HCT116 (cell line): ENCODE measurements around the gene VMAC. TPM values are rescaled to one million over a fixed set of nuclear protein-coding genes. Genes with fewer than 3 reads are reported as not detected.

ENCODE experiments used
- ATAC-seq: fragments of 200-7000 bp; cut with Tn5 transposase; 2 replicates; pipeline ENCODE4 v1.9.1; 2020; ENCODE audit warnings: mild to moderate bottlenecking, moderate library complexity
- BruUV-seq: library from RNA; stranded (reverse); fragments of 400-500 nt; replicated peaks from 2 replicates; lab custom pipeline; 2021; lab: Mats Ljungman, UMichigan
- CTCF ChIA-PET: fragments of 300-600 bp; sonication (Branson Sonifier 250); formaldehyde crosslinking; loops from one replicate; lab custom pipeline; 2021; ENCODE audit warnings: antibody characterized with exemption; lab: Charles Lee
- POLR2A ChIA-PET: fragments of 300-600, 350-600 bp; sonication (Branson Sonifier 250); formaldehyde crosslinking; loops from one replicate; lab custom pipeline; 2021; ENCODE audit warnings: antibody characterized with exemption; lab: Charles Lee
- RAD21 ChIA-PET, 2 experiments: fragments of 300-600 bp; sonication (Branson Sonifier 250); formaldehyde crosslinking; loops; one replicate each; lab custom pipeline; 2023; ENCODE audit warnings: low total read pairs in 2 of 2; ENCODE audit not compliant: uncharacterized antibody in 2 of 2, unreplicated experiment in 2 of 2, low non-redundant PET in 1 of 2; lab: Charles Lee
- DNase-seq: peaks from one replicate; pipeline ENCODE4 v3.0.0-alpha.2; 2010; ENCODE audit warnings: low read depth, low spot score
- H2AFZ ChIP-seq: fragments of 200-600 bp; shearing (Covaris generic), sonication (generic); 2 replicates; pipeline ENCODE4 v1.6.1; 2017; ENCODE audit warnings: low read depth, mixed run types, mixed read lengths, antibody characterized with exemption, low read length; ENCODE audit not compliant: poor library complexity, severe bottlenecking
- H3K27ac ChIP-seq: 2 replicates; pipeline ENCODE4 v1.5.1; 2012; ENCODE audit warnings: low read depth, low read length
- H3K27me3 ChIP-seq: fragments of 200-600 bp; sonication (generic); 2 replicates; pipeline ENCODE4 v1.6.1; 2016; ENCODE audit warnings: mixed run types, low read length, mixed read lengths; ENCODE audit not compliant: insufficient read depth
- H3K36me3 ChIP-seq, 2 experiments: fragments of 200-500 bp in 1 of 2; fragments of 200-600 bp in 1 of 2; sonication (Bioruptor generic) in 1 of 2; sonication (generic) in 1 of 2; 2 replicates each; pipeline versions ENCODE4 v1.5.1 to v1.6.1; 2014 to 2016; ENCODE audit warnings: low read length in 2 of 2, inconsistent platforms in 1 of 2, mixed read lengths in 1 of 2, mixed run types in 1 of 2; ENCODE audit not compliant: insufficient read depth in 2 of 2, control insufficient read depth in 1 of 2
- H3K4me1 ChIP-seq, 2 experiments: fragments of 200-600 bp in 1 of 2; sonication (generic) in 1 of 2; 2 replicates each; pipeline versions ENCODE4 v1.5.1 to v1.6.1; 2012 to 2017; ENCODE audit warnings: low read length in 2 of 2, inconsistent platforms in 1 of 2, mild to moderate bottlenecking in 1 of 2, mixed read lengths in 1 of 2, mixed run types in 1 of 2, moderate library complexity in 1 of 2; ENCODE audit not compliant: insufficient read depth in 2 of 2, control insufficient read depth in 1 of 2
- H3K4me2 ChIP-seq: fragments of 200-600 bp; sonication (generic); 2 replicates; pipeline ENCODE4 v1.6.1; 2017; ENCODE audit warnings: mixed run types, low read length, mixed read lengths
- H3K4me3 ChIP-seq, 2 experiments: fragments of 200-600 bp in 1 of 2; sonication (generic) in 1 of 2; replicated peaks in 1 of 2; 2 replicates each; pipeline ENCODE4 v1.5.1; 2011 to 2016; ENCODE audit warnings: low read length in 2 of 2, control low read depth in 1 of 2, low read depth in 1 of 2, mild to moderate bottlenecking in 1 of 2, mixed read lengths in 1 of 2, mixed run types in 1 of 2
- H3K79me2 ChIP-seq: fragments of 200-600 bp; sonication (generic); 2 replicates; pipeline ENCODE4 v1.6.1; 2017; ENCODE audit warnings: mild to moderate bottlenecking, mixed run types, low read length, moderate library complexity, mixed read lengths; ENCODE audit not compliant: insufficient read depth
- H3K9ac ChIP-seq: fragments of 200-600 bp; sonication (generic); 2 replicates; pipeline ENCODE4 v1.6.1; 2016; ENCODE audit warnings: low read length, mixed read lengths
- H3K9me2 ChIP-seq: fragments of 200-600 bp; sonication (generic), shearing (Covaris generic); 2 replicates; pipeline ENCODE4 v1.6.1; 2017; ENCODE audit warnings: mixed run types, mild to moderate bottlenecking, moderate library complexity; ENCODE audit not compliant: insufficient read depth
- H3K9me3 ChIP-seq, 2 experiments: fragments of 200-500 bp in 1 of 2; fragments of 200-600 bp in 1 of 2; sonication (Bioruptor generic) in 1 of 2; sonication (generic) in 1 of 2; 2 replicates each; pipeline ENCODE4 v1.6.1; 2014 to 2017; ENCODE audit warnings: low read length in 2 of 2, mixed read lengths in 2 of 2, inconsistent platforms in 1 of 2, low read depth in 1 of 2, mild to moderate bottlenecking in 1 of 2, mixed run types in 1 of 2, moderate library complexity in 1 of 2; ENCODE audit not compliant: control insufficient read depth in 1 of 2, insufficient read depth in 1 of 2
- H4K20me1 ChIP-seq: fragments of 200-600 bp; sonication (generic), shearing (Covaris generic); 2 replicates; pipeline ENCODE4 v1.6.1; 2017; ENCODE audit warnings: mixed run types, mild to moderate bottlenecking, moderate library complexity; ENCODE audit not compliant: insufficient read depth
- CEBPB ChIP-seq: IDR thresholded peaks from 2 replicates; pipeline ENCODE4 v1.6.1; 2012; ENCODE audit warnings: low read depth
- ELF1 ChIP-seq: IDR thresholded peaks from 2 replicates; pipeline ENCODE4 v1.6.1; 2012; ENCODE audit warnings: low read depth, borderline replicate concordance
- EZH2 ChIP-seq: fragments of 200-600 bp; sonication (generic); IDR thresholded peaks from 2 replicates; pipeline ENCODE4 v1.6.1; 2017; ENCODE audit warnings: antibody characterized with exemption, mixed run types
- EZH2phosphoT487 ChIP-seq: fragments of 200-600 bp; IDR thresholded peaks from 2 replicates; pipeline ENCODE4 v1.6.1; 2018; ENCODE audit warnings: antibody characterized with exemption, borderline replicate concordance
- FOSL1 ChIP-seq: IDR thresholded peaks from 2 replicates; pipeline ENCODE4 v1.6.1; 2012; ENCODE audit warnings: low read depth
- JUND ChIP-seq: IDR thresholded peaks from 2 replicates; pipeline ENCODE4 v1.6.1; 2012
- POLR2AphosphoS5 ChIP-seq: IDR thresholded peaks from 2 replicates; pipeline ENCODE4 v1.6.1; 2011; ENCODE audit warnings: mild to moderate bottlenecking, low read depth, low read length, moderate library complexity
- RAD21 ChIP-seq: IDR thresholded peaks from 2 replicates; pipeline ENCODE4 v1.6.1; 2012; ENCODE audit warnings: low read depth, mild to moderate bottlenecking
- SP1 ChIP-seq: IDR thresholded peaks from 2 replicates; pipeline ENCODE4 v1.6.1; 2012; ENCODE audit warnings: low read depth
- ZFX ChIP-seq: fragments of 450-650 bp; IDR thresholded peaks from 2 replicates; pipeline ENCODE4 v1.6.1; 2017
- ZNF274 ChIP-seq: fragments of 200-500 bp; sonication (Bioruptor generic); IDR thresholded peaks from 2 replicates; pipeline ENCODE4 v1.6.1; 2014; ENCODE audit warnings: mild to moderate bottlenecking, low read depth, low read length, inconsistent platforms
- intact Hi-C: fragments of 100-400 bp; cut with micrococcal nuclease; formaldehyde crosslinking; loops from 2 replicates; pipeline ENCODE4 v1.10.0; 2022
- total RNA-seq: library from RNA; stranded (reverse); gene quantifications from one replicate; pipeline ENCODE4 v1.2.1, GENCODE V29; 2021; ENCODE audit not compliant: unreplicated experiment
- TF ChIP-seq, protein P1 (sequence below): IDR thresholded peaks from 2 replicates; pipeline ENCODE4 v1.6.1; 2012; ENCODE audit warnings: low read depth

The VMAC gene
- total RNA-seq, 1 experiment from 2014 or later, result 2.1 TPM

- ChIA-PET CTCF (interaction anchor here (3.3 kb wide), 1 partner anchor 96 kb away, joined by 8 read pairs; no protein-coding TSS in a partner anchor), RAD21 (no interaction called here), POLR2A (no interaction called here)
- peaks cover 61% of the 10 kb centered on the region for H3K79me2 ChIP-seq
- H3K4me1 ChIP-seq, result peaks cover 5 to 18% of the 10 kb centered on the region in 2 experiments; a peak in 2 of 4 replicates
- DNase-seq (no peak), ATAC-seq (no peak)
- TF ChIP-seq RAD21, result no peak
- no peak for TF ChIP-seq JUND
- no peaks in the 10 kb centered on the region for H3K27me3 ChIP-seq
- H3K9ac ChIP-seq, result no peak overlapping the region
- no peak overlapping the region for H3K27ac ChIP-seq
- no peaks in the 10 kb centered on the region for H3K9me3 ChIP-seq
- no peaks in the 10 kb centered on the region for H4K20me1 ChIP-seq
- H2AFZ ChIP-seq, result no peak overlapping the region
- peaks cover 5 to 7% of the 10 kb centered on the region in 2 experiments; a peak in 3 of 4 replicates for H3K36me3 ChIP-seq
- H3K4me3 ChIP-seq, result no peak overlapping the region
- intact Hi-C loops, result no loop called here
- no peaks in the 10 kb centered on the region for H3K9me2 ChIP-seq
- no peak overlapping the region for H3K4me2 ChIP-seq
- BruUV-seq, result TSS peak; percentile 14
Observed at GRCh38 chr19:5899728-5900526, 4.7 kb upstream of the VMAC start.

DNA sequence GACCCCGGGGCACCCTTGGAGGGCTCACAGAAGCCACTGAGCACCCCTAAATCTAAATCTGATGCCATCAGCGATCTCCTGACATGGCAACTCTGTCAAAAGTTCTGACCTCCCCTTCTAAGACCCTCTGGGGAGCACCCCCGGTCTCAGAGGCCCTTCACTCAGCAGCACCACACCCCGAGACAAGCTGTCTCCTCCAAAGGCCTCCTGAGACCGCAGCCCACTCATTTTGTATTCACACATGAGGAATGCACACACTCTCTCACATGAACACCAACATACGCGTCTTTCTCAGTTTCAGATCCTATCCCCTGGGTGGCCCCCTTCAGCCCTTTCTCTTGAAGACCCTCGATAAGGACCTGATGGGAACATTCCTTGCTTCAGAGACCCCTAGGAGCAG, 3.7 kb upstream of the VMAC start:
- TF ChIP-seq, protein P1, sequence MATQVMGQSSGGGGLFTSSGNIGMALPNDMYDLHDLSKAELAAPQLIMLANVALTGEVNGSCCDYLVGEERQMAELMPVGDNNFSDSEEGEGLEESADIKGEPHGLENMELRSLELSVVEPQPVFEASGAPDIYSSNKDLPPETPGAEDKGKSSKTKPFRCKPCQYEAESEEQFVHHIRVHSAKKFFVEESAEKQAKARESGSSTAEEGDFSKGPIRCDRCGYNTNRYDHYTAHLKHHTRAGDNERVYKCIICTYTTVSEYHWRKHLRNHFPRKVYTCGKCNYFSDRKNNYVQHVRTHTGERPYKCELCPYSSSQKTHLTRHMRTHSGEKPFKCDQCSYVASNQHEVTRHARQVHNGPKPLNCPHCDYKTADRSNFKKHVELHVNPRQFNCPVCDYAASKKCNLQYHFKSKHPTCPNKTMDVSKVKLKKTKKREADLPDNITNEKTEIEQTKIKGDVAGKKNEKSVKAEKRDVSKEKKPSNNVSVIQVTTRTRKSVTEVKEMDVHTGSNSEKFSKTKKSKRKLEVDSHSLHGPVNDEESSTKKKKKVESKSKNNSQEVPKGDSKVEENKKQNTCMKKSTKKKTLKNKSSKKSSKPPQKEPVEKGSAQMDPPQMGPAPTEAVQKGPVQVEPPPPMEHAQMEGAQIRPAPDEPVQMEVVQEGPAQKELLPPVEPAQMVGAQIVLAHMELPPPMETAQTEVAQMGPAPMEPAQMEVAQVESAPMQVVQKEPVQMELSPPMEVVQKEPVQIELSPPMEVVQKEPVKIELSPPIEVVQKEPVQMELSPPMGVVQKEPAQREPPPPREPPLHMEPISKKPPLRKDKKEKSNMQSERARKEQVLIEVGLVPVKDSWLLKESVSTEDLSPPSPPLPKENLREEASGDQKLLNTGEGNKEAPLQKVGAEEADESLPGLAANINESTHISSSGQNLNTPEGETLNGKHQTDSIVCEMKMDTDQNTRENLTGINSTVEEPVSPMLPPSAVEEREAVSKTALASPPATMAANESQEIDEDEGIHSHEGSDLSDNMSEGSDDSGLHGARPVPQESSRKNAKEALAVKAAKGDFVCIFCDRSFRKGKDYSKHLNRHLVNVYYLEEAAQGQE, result no peak
- TF ChIP-seq CEBPB (no peak), SP1 (no peak), ZNF274 (no peak), EZH2 (no peak), EZH2phosphoT487 (no peak), FOSL1 (no peak), ZFX (no peak), ELF1 (no peak), POLR2AphosphoS5 (no peak)
- ATAC-seq, result no peak
- H3K4me1 ChIP-seq, result peaks cover 9 to 24% of the 10 kb centered on the region in 2 experiments; a peak in 3 of 4 replicates
- ChIA-PET RAD21 (no interaction called here), CTCF (interaction anchor here (3.3 kb wide), 1 partner anchor 97 kb away, joined by 8 read pairs; no protein-coding TSS in a partner anchor), POLR2A (no interaction called here)
- no peaks in the 10 kb centered on the region for H3K9me2 ChIP-seq
- H3K27ac ChIP-seq, result no peak overlapping the region
- no peak overlapping the region for H3K4me3 ChIP-seq
- H3K4me2 ChIP-seq, result no peak overlapping the region
- no peaks in the 10 kb centered on the region for H4K20me1 ChIP-seq
- H3K9me3 ChIP-seq, result no peaks in the 10 kb centered on the region
- H3K27me3 ChIP-seq, result no peaks in the 10 kb centered on the region
- H3K9ac ChIP-seq, result no peak overlapping the region
- peaks cover 61% of the 10 kb centered on the region for H3K79me2 ChIP-seq
- DNase-seq, result no peak
- intact Hi-C loops, result no loop called here
- BruUV-seq, result TSS peak; percentile 23
- H2AFZ ChIP-seq, result no peak overlapping the region
- peaks cover 5 to 7% of the 10 kb centered on the region in 2 experiments; a peak in 3 of 4 replicates for H3K36me3 ChIP-seq
